GM10266 (cell line): Measurements from ENCODE around the gene KDM2A.
A peak's percentile ranks its signal among the peaks of the same experiment; 100 is the strongest.

ENCODE experiments used
- DNase-seq: peaks from one replicate; pipeline ENCODE4 v3.0.0; 2012; ENCODE audit errors: extremely low spot score
- CTCF ChIP-seq: IDR thresholded peaks from 2 replicates; pipeline ENCODE4 v1.5.1; 2012; ENCODE audit warnings: mild to moderate bottlenecking, low read depth; ENCODE audit not compliant: control insufficient read depth, insufficient read depth; ENCODE audit errors: missing control alignments

Gene KDM2A

DNA sequence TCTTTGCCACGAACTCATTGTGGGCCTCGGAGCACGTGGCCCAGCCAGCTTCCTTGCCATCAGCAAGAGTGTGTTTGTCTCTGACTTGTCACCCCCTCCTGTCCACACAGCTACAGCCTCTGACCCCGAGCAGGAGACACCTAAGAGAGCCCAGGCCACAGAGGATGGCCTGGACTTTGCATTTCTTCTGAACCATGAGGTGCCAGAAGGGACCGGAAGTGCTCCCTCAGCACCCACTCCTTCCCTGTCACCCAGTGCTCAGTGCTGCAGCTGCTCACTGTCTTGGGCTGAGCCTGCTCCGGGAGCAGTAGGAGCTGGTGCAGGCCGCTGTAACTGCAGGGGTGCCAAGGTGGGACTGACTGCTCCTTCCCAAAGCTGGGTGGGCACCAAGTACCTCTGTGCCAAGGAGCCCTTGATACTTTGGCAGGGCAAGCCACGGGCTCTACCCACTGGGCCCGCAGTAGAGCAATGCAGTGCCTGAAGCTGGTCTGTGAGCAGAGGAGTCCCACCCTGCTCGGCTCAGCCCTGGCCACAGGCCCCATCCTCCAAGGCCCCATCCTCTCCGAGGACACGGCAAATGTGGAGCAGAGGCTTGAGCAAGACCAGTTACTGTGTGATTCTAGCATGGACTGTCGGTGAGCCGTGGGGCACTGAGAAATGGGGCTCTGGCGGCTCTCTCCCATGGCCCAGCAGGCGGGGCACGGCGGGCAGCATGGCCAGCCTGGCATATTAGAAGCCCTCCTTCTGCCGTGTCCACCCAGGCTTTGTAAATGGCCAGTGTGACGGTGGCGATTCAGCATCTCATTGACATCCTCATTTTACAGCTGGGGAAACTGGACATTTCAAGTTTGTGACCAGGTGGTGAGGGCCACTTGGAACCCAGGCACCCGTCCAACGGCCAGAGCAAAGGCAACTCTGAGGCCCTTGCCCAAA is 153.5 kb downstream of the KDM2A start:
- no peak for DNase-seq
- TF ChIP-seq CTCF: no peak

- no peak for DNase-seq
- no peak for TF ChIP-seq CTCF
These were observed 154.4 kb downstream of the KDM2A start for GRCh38 chr11:67273260-67273990.

GRCh38 chr11:67274768-67275605 is 155.9 kb downstream of the KDM2A start:
- no peak for TF ChIP-seq CTCF
- DNase-seq: no peak

DNA sequence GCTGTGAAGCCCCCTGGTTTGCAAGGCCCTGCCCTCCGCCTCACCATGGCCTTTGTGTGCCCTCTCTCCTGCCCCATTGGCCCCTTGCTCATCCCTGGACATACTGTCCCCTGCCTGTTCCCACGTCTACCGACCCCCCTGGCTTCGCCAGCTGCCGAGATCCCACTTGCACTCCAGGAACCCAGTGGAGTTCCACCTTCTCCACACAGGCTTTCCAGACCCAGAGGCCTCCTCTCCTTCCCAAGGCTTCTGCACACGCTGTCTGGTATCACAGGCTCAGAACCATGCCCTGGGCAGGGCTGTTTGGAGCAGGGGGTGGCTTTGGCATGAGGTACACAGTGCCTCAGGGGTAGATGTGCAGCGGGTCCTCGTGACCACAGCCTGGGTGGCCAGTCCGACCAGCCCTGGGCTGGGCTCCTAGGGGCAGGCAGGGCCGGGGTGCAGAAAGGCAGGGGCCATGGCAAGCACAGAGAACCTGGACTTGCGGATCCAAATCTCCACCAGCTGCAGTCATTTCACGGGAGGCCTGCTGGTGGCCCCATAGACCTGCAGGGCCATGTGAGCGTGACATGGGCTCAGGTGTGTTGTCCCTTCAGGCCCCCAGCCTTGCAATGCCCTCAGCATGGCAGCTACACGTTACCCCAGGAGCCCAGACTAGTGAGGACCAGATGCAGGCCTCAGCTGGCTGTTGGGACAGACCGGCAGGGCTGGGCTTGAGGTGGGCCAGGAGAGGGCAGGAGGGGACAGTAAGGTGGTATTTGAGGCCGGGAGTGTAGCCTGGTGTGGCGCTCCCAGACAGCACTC is 156.7 kb downstream of the KDM2A start:
- DNase-seq: no peak
- no peak for TF ChIP-seq CTCF

GRCh38 chr11:67276781-67277230 is 157.7 kb downstream of the KDM2A start:
- TF ChIP-seq CTCF: peak; percentile 60
- DNase-seq: no peak

DNA sequence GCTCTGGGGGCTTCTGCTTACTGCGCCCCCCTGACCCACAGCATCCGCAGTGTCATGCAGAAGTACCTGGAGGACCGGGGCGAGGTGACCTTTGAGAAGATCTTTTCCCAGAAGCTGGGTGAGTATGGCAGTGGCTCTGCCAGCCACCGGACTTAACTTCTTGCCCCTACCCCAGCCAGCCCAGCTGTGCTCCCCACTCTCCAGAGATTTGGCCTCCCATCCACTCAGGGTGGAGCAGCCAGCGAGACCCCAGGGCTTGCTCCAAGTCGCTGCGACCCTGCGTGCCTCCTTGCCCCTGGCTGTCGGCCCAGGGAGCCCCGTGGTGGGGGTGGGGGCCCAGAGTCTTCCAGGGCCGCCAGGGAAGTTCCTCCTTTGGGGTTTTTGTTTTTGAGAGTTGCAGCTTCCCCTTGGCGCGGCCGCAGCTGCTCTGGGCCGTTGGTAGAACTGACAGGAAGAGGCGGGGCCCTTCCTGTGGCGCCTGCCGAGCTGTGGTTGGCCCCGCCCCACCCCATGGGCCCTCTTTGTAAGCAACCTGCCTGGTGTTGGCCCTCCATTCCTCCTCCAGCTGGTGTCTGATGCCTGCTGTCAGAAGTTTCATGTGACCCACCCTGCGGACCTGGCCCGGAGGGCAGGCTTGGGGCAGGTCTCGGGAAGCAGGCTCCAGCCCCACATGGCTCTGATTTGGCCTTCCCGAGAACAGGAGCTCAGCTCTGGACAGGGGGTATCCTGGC is 158.3 kb downstream of the KDM2A start:
- no peak for TF ChIP-seq CTCF
- peak; percentile 93 for DNase-seq
